ENCODE results near the gene ABCC8. TPM values are rescaled to one million over a fixed set of nuclear protein-coding genes. Genes with fewer than 3 reads are reported as not detected.

ABCC8 gene
- total and polyA plus RNA-seq, 2 experiments from 2014 or later, result 2.0 to 3.4 TPM

- no peaks in the 10 kb centered on the region for H3K79me2 ChIP-seq (replicated peaks; ENCODE audit: insufficient read depth)
- H4K20me1 ChIP-seq (replicated peaks; ENCODE audit: insufficient read depth), result no peaks in the 10 kb centered on the region
- no peaks in the 10 kb centered on the region for H3K9me2 ChIP-seq (ENCODE audit: insufficient read depth)
- Mint-ChIP-seq H3K4me3 (no peak overlapping the region), H3K4me1 (peaks cover 14% of the 10 kb centered on the region), H3K36me3 (ENCODE audit: low read depth) (peaks cover 4% of the 10 kb centered on the region; the same call in 1 of the 3 replicates), H3K27ac (no peak overlapping the region), H3K27me3 (ENCODE audit: insufficient read depth, low read depth, poor library complexity) (peaks cover 34% of the 10 kb centered on the region), H3K9me3 (no peaks in the 10 kb centered on the region; the same call in 2 of the 3 replicates)
- H3K4me1 ChIP-seq (ENCODE audit: insufficient read depth), result peaks cover 9% of the 10 kb centered on the region
- H2AFZ ChIP-seq, result no peak overlapping the region
- no peak overlapping the region for H3K4me2 ChIP-seq
- no peak for TF ChIP-seq EZH2phosphoT487 (IDR thresholded peaks at IDR 0.05; ENCODE audit: unreplicated experiment)
- no peak for TF ChIP-seq NANOG (IDR thresholded peaks at IDR 0.05; ENCODE audit: borderline replicate concordance)
- no peak for TF ChIP-seq STAT1 (IDR thresholded peaks at IDR 0.05; ENCODE audit: unreplicated experiment)
- TF ChIP-seq REST (IDR thresholded peaks at IDR 0.05; ENCODE audit: unreplicated experiment), result no peak
- no peak for TF ChIP-seq ZNF462 (CRISPR knock-in tag; IDR thresholded peaks at IDR 0.05)
- TF ChIP-seq JUNB (IDR thresholded peaks at IDR 0.05; ENCODE audit: unreplicated experiment), result no peak
- no peak for TF ChIP-seq EZH2 (IDR thresholded peaks at IDR 0.05; ENCODE audit: low read depth, unreplicated experiment)
- TF ChIP-seq CTCF (conservative IDR thresholded peaks at IDR 0.05; ENCODE audit: low read depth in 2 of 2), result no peak
- no peak for TF ChIP-seq ZNF331 (CRISPR knock-in tag; IDR thresholded peaks at IDR 0.05; ENCODE audit: low read depth)
- no peak for TF ChIP-seq CREB1 (CRISPR knock-in tag; IDR thresholded peaks at IDR 0.05; ENCODE audit: low read depth)
- TF ChIP-seq ZNF114 (CRISPR knock-in tag; IDR thresholded peaks at IDR 0.05), result no peak
- no peak for ATAC-seq
- H3K36me3 ChIP-seq (ENCODE audit: insufficient read depth), result no peaks in the 10 kb centered on the region
- no peak for DNase-seq (ENCODE audit: low spot score)
- H3K27ac ChIP-seq (ENCODE audit: low read depth), result no peak overlapping the region
- no peaks in the 10 kb centered on the region for H3F3A ChIP-seq (replicated peaks; ENCODE audit: low read depth)
- H3K27me3 ChIP-seq (ENCODE audit: insufficient read depth), result peaks cover 28% of the 10 kb centered on the region
- no peak overlapping the region for H3K4me3 ChIP-seq
Observed at GRCh38 chr11:17443000-17443399, 33.6 kb downstream of the ABCC8 start.
